ENCODE results near the gene TMPRSS11F.
"Not testable (repeated sequence)": the region's sequence is repeated elsewhere in the genome, so short reads cannot be mapped to it uniquely, and the experiment has no call there.

Gene TMPRSS11F

GRCh38 chr4:68129793-68130192 is at the start of gene TMPRSS11F:
TSS of gene TMPRSS11F (minus strand) at chr4:68129869. CDS start at chr4:68129820, 49 bp downstream.
- Histone ChIP-seq H3K4me2 (no peak within 1 kb of the TSS), H3K4me3 (no peak within 1 kb of the TSS)
- no peak for TF ChIP-seq Cebpa-rat (IDR thresholded peaks at IDR 0.05)

DNA sequence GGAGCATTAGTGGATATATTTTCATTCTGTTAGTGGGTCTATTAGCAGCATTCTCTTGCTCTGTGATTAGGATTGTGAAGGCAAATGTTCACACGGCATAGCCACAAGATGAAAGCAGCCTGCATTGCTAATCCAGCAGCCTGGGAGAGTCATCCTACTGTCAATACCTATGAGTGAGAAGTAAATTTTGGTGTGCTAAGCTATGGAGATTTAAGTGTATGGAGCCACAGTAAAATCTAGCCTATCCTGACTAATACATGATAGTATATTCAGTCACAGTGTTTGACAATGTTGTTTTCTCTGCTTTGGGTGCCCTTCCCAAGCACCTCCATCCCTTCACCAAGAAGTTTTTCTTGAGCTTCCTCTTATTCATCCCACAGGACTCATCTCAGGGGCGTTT is 47.2 kb upstream of the TMPRSS11F start:
- TF ChIP-seq Cebpa-rat (IDR thresholded peaks at IDR 0.05): no peak
- no peak overlapping the region for H3K9ac ChIP-seq
- H3K27ac ChIP-seq: no peak overlapping the region
- peaks cover 11% of the 10 kb centered on the region for H3K9me3 ChIP-seq
- no peak overlapping the region for H3K4me3 ChIP-seq
- H3K4me2 ChIP-seq: no peak overlapping the region
- H3K27me3 ChIP-seq: no peaks in the 10 kb centered on the region
- no peaks in the 10 kb centered on the region for H4K20me1 ChIP-seq
- no peaks in the 10 kb centered on the region for H3K36me3 ChIP-seq
- no peaks in the 10 kb centered on the region for H3K4me1 ChIP-seq

More at GRCh38 chr4:68129793-68130192, at the start of gene TMPRSS11F:
- Histone ChIP-seq H3K27me3 (no peaks in the 10 kb centered on the region), H3K27ac (no peak within 1 kb of the TSS), H3K9ac (no peak within 1 kb of the TSS), H4K20me1 (no peaks in the 10 kb centered on the region), H3K9me3 (no peaks in the 10 kb centered on the region), H3K4me1 (no peaks in the 10 kb centered on the region), H3K36me3 (no peaks in the 10 kb centered on the region)

- Histone ChIP-seq H3K4me3 (no peak overlapping the region), H3K9me3 (peaks cover 11% of the 10 kb centered on the region), H3K27ac (no peak overlapping the region), H3K36me3 (no peaks in the 10 kb centered on the region), H3K9ac (no peak overlapping the region), H4K20me1 (no peaks in the 10 kb centered on the region), H3K4me1 (no peaks in the 10 kb centered on the region), H3K4me2 (no peak overlapping the region), H3K27me3 (no peaks in the 10 kb centered on the region)
- no peak for TF ChIP-seq Cebpa-rat (IDR thresholded peaks at IDR 0.05)
Observed at GRCh38 chr4:68176500-68176899, 46.8 kb upstream of the TMPRSS11F start.

- H4K20me1 ChIP-seq: no peaks in the 10 kb centered on the region
- TF ChIP-seq Cebpa-rat (IDR thresholded peaks at IDR 0.05): no peak
- H3K9ac ChIP-seq: no peak overlapping the region
- no peaks in the 10 kb centered on the region for H3K4me1 ChIP-seq
- no peak overlapping the region for H3K27ac ChIP-seq
- peaks cover 11% of the 10 kb centered on the region for H3K9me3 ChIP-seq
- H3K4me2 ChIP-seq: no peak overlapping the region
- H3K4me3 ChIP-seq: no peak overlapping the region
- H3K36me3 ChIP-seq: no peaks in the 10 kb centered on the region
- no peaks in the 10 kb centered on the region for H3K27me3 ChIP-seq
Observed at GRCh38 chr4:68175562-68176155, 46.0 kb upstream of the TMPRSS11F start.

- not testable (repeated sequence) for H3K27me3 ChIP-seq, H4K20me1 ChIP-seq, H3K4me2 ChIP-seq, H3K36me3 ChIP-seq, H3K27ac ChIP-seq, H3K4me1 ChIP-seq, H3K9ac ChIP-seq, H3K4me3 ChIP-seq
- H3K9me3 ChIP-seq: peaks cover 11% of the 10 kb centered on the region
Observed at GRCh38 chr4:68174389-68174788, 44.7 kb upstream of the TMPRSS11F start.

DNA sequence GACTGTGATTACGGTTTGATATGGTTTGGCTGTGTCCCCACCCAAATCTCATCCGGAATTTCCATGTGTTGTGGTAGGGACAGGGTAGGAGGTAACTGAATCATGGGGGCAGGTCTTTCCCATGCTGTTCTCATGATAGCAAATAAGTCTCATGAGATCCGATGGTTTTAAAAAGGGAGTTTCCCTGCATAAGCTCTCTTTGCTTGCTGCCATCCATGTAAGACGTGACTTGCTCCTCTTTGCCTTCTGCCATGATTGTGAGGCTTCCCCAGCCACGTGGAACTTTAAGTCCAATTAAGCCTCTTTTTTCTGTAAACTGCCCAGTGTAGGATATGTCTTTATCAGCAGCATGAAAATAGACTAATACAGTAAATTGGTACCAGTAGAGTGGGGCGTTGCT is 42.5 kb upstream of the TMPRSS11F start:
- H3K9me3 ChIP-seq: peaks cover 11% of the 10 kb centered on the region
- not testable (repeated sequence) for H3K27ac ChIP-seq, H3K4me1 ChIP-seq, H3K27me3 ChIP-seq, H3K4me3 ChIP-seq, H3K4me2 ChIP-seq, H3K9ac ChIP-seq, H3K36me3 ChIP-seq, H4K20me1 ChIP-seq

DNA sequence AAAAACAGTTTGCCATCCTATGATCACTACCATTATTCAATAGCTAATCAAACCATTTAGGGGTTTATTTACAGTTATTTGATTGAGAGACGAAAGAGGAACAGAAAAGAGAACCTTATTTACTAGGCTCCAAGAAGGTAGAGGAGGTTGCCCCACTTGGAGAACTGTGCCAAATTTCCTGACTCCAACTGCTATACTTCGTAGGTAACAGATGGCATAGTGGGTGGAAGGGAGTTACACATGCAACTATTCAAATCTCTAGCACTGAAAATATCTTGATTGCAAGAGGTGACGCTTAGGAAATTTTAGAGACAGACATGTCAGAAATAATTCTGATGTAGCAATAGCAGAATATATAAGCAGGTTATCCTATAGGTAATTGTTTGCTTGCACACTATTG is 38.0 kb upstream of the TMPRSS11F start:
- no peaks in the 10 kb centered on the region for H3K27me3 ChIP-seq

GRCh38 chr4:68167166-68167565 is 37.5 kb upstream of the TMPRSS11F start:
- Histone ChIP-seq H3K36me3 (no peaks in the 10 kb centered on the region), H3K9ac (no peak overlapping the region), H3K9me3 (no peaks in the 10 kb centered on the region), H3K4me2 (no peak overlapping the region), H3K27me3 (no peaks in the 10 kb centered on the region), H3K4me3 (no peak overlapping the region), H3K4me1 (no peaks in the 10 kb centered on the region), H4K20me1 (no peaks in the 10 kb centered on the region), H3K27ac (no peak overlapping the region)
- no peak for TF ChIP-seq Cebpa-rat (IDR thresholded peaks at IDR 0.05)

More for the DNA sequence above, 38.0 kb upstream of the TMPRSS11F start:
- H3K4me1 ChIP-seq: no peaks in the 10 kb centered on the region
- no peak overlapping the region for H3K4me3 ChIP-seq
- H3K9me3 ChIP-seq: no peaks in the 10 kb centered on the region
- no peaks in the 10 kb centered on the region for H4K20me1 ChIP-seq
- H3K4me2 ChIP-seq: no peak overlapping the region
- H3K36me3 ChIP-seq: no peaks in the 10 kb centered on the region
- no peak overlapping the region for H3K9ac ChIP-seq
- H3K27ac ChIP-seq: no peak overlapping the region
- TF ChIP-seq Cebpa-rat (IDR thresholded peaks at IDR 0.05): no peak

- no peak for TF ChIP-seq Cebpa-rat (IDR thresholded peaks at IDR 0.05)
Observed at GRCh38 chr4:68163754-68164153, 34.1 kb upstream of the TMPRSS11F start.

DNA sequence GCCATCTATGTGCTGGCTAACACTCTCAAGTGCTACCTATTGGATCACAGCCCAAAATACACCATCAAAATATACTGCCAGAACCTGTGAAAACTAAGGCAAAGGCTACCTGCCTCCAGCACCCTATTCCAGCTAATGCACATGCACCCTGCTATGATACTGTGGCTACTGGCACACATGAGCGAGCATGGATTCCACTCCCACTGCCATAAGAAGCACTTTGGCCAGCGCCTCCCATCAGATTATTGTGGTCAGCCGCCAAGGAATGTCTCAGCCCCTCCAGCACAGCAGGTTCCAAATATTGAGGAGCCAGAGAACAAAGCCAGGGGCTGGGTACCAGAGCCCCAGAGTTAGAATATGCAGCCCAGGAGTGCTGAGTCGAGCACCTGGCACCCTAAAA is 32.5 kb upstream of the TMPRSS11F start:
- Histone ChIP-seq H3K36me3 (no peaks in the 10 kb centered on the region), H4K20me1 (no peaks in the 10 kb centered on the region), H3K4me3 (no peak overlapping the region), H3K9me3 (no peaks in the 10 kb centered on the region), H3K27ac (no peak overlapping the region), H3K9ac (no peak overlapping the region), H3K4me1 (no peaks in the 10 kb centered on the region), H3K27me3 (no peaks in the 10 kb centered on the region), H3K4me2 (no peak overlapping the region)
- no peak for TF ChIP-seq Cebpa-rat (IDR thresholded peaks at IDR 0.05)

More at GRCh38 chr4:68163754-68164153, 34.1 kb upstream of the TMPRSS11F start:
- H3K9ac ChIP-seq: no peak overlapping the region
- H3K36me3 ChIP-seq: no peaks in the 10 kb centered on the region
- H4K20me1 ChIP-seq: no peaks in the 10 kb centered on the region
- H3K27ac ChIP-seq: no peak overlapping the region
- H3K4me2 ChIP-seq: no peak overlapping the region
- no peaks in the 10 kb centered on the region for H3K9me3 ChIP-seq
- H3K27me3 ChIP-seq: no peaks in the 10 kb centered on the region
- H3K4me3 ChIP-seq: no peak overlapping the region
- H3K4me1 ChIP-seq: no peaks in the 10 kb centered on the region

DNA sequence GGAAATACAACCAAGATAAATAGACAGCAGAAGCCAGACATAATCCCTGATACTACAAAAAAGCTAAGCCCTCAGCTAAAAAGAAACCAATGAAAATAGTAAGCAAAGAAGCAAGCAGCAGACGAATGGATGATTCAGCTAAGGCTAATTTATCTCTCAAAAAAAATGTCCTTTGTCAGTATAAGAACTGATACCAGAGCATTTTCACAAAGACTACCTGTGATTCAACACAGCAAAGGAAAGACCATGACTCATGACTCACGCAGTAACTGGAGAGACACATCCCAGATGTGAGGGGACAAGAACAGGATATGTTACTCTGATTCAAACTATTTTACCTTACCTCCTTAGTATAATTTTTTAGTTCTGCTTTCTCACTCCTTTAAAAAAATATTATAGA is 22.7 kb upstream of the TMPRSS11F start:
- Histone ChIP-seq H3K4me3 (no peak overlapping the region), H3K27ac (no peak overlapping the region), H4K20me1 (no peaks in the 10 kb centered on the region), H3K27me3 (no peaks in the 10 kb centered on the region), H3K9me3 (no peaks in the 10 kb centered on the region), H3K36me3 (no peaks in the 10 kb centered on the region), H3K4me1 (no peaks in the 10 kb centered on the region), H3K9ac (no peak overlapping the region), H3K4me2 (no peak overlapping the region)
- TF ChIP-seq Cebpa-rat (IDR thresholded peaks at IDR 0.05): no peak

All from BLaER1 (cell line).